Ecto neural progenitor cell (in vitro differentiated cells): ENCODE data around the gene HDAC8.
A peak's percentile ranks its signal among the peaks of the same experiment; 100 is the strongest.
"Not testable (repeated sequence)": the region's sequence is repeated elsewhere in the genome, so short reads cannot be mapped to it uniquely, and the experiment has no call there.

Source experiments
- DNase-seq: peaks from one replicate; pipeline ENCODE4 v3.0.0-alpha.2; 2018; ENCODE audit warnings: low spot score

The HDAC8 gene

GRCh38 chrX:72572248-72573157 is at the start of gene HDAC8:
HDAC8 (minus strand) TSS chrX:72572843; CDS start chrX:72572761, 82 bp downstream.
- DNase-seq, result peak; percentile 74

GRCh38 chrX:72621625-72622485 is 49.2 kb upstream of the HDAC8 start:
- no peak for DNase-seq

DNA sequence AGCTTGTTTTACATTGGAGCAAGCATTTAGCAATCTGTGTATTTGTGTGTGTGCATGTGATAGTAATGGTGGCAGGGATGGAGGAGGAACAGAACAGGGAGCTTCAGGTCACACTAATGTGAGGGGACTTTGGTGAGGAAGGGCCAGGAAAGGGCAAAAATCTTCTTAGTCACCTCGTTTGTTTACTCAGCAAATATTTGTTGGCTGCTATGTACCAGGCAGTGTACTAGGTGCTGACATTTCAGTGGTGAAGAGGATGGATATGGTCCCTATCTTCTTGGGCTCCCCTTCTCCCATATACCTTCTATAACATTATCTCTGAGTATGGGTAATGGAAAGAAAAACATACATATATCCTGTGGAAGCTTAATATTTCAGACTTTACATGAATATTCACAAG is 48.5 kb upstream of the HDAC8 start:
- DNase-seq, result no peak

GRCh38 chrX:72620550-72621145 is 48.0 kb upstream of the HDAC8 start:
- DNase-seq, result no peak

GRCh38 chrX:72609313-72609712 is 36.7 kb upstream of the HDAC8 start:
- DNase-seq, result no peak

- DNase-seq, result no peak
Measured at GRCh38 chrX:72604705-72605104, 32.1 kb upstream of the HDAC8 start.

GRCh38 chrX:72604112-72604511 is 31.5 kb upstream of the HDAC8 start:
- no peak for DNase-seq

DNA sequence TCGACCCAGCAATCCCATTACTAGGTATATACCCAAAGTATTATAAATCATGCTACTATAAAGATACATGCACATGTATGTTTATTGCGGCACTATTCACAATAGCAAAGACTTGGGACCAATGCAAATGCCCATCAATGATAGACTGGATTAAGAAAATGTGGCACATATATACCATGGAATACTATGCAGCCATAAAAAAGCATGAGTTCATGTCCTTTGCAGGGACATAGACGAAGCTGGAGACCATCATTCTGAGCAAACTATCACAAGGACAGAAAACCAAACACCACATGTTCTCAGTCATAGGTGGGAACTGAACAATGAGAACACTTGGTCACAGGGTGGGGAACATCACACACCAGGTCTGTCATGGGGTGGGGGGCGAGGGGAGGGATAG is 18.4 kb upstream of the HDAC8 start:
- not testable (repeated sequence) for DNase-seq

DNA sequence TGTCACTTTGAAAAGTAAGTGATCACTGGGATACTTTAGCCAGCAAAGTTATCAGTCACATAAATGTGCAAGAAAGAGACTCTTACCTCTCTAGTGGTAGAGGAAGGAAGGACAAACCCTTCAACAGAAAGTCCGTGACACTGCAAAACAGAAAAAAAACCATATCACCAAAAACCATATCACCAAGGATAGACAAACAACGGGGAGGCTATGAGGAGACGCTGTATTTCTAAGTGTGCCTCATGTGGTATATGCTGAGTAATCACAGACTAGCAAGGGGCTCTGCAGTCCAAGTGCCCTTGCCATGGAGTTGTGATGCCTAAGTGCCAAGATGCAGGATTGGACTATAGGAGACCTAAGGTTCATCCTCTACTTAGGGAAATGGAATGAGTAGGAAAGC is 11.5 kb upstream of the HDAC8 start:
- no peak for DNase-seq

GRCh38 chrX:72576141-72576894 is 3.7 kb upstream of the HDAC8 start:
- DNase-seq, result no peak

DNA sequence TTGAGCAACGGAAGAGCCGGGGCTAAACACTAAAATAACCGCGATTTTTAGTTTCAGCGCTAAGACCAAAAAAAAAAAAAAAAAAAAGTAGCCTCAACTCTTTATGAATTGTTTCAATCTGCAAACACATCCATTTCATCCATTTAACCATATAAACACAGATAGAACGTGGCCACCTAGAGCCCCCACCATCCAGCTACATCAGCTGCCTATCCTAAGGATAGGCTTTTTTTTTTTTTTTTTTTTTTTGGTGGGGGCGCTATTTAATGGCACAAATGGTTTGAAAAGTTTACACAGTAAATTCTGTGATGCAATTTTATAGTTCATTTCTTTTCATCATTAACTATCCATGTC is 492 bp upstream of the HDAC8 start:
- DNase-seq, result no peak

GRCh38 chrX:72569786-72570185 is 2.9 kb downstream of the HDAC8 start:
- no peak for DNase-seq

GRCh38 chrX:72568406-72569092 is 4.1 kb downstream of the HDAC8 start:
- no peak for DNase-seq

DNA sequence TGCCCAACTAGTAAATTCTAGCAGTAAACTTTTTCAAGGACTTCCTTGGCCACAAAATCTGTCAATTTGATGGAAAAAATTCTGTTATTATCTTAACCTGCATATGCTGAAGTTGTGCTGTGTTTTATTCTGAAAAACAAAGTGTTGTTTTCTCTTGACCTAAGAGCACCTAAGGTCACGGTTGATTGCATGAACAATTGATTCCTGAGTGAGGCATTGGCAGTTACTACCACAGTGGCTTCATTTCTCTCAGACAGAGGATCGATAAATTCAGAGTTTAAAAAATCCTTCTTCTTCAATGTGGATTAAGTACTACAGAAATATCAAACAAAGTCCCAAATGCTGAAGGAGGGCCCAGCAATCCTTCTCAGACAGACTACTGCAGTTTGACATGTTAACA is 6.2 kb downstream of the HDAC8 start:
- no peak for DNase-seq

DNA sequence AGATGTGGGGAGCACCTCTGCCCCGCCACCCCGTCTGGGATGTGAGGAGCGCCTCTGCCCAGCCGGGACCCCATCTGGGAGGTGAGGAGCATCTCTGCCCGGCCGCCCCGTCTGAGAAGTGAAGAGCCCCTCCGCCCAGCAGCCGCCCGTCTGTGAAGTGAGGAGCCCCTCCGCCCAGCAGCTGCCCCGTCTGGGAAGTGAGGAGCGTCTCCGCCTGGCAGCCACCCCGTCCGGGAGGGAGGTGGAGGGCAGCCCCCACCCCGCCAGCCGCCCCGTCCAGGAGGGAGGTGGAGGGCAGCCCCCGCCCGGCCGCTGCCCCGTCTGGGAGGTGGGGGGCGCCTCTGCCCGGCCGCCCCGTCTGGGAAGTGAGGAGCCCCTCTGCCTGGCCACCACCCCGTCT is 13.0 kb downstream of the HDAC8 start:
- DNase-seq, result not testable (repeated sequence)

GRCh38 chrX:72554448-72555140 is 18.0 kb downstream of the HDAC8 start:
- peak; percentile 75 for DNase-seq

GRCh38 chrX:72552443-72552842 is 20.2 kb downstream of the HDAC8 start:
- not testable (repeated sequence) for DNase-seq

DNA sequence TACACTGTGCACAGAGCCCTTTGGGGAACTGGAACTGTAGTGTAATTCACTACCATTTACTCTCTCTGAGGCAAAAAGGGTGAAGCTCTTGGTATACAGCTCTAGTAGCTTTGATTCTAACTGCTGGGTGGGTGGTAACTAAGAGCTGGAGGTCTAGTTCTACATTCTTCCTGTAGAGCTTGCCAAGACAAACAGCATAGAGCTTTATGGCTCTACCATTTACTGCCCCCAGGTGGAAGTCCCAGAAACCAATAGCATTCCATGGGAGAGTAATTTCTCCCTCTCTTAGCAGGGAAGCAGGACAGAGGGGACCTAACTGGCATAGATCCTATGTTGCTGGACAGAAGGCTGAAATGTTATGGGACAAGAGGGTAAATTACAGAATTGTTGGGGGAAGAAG is 26.7 kb downstream of the HDAC8 start:
- DNase-seq, result no peak

DNA sequence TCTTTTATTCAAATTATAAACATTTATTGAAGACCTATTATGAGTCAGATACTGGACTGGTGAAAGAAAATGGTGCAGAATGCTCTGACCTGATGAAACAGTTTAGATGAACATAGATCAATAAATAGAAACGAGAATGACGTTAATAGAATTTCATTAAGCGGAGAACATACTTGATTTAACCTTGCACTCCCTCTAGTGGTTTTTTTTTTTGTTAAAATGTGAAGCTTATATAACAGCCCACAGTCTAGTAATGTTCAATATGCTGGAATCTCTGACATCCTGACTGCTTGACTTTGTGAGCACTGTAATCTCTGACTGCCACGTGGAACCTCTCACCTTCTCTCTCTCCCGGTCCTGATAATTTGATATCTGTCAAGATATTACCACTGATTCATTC is 32.3 kb downstream of the HDAC8 start:
- no peak for DNase-seq

DNA sequence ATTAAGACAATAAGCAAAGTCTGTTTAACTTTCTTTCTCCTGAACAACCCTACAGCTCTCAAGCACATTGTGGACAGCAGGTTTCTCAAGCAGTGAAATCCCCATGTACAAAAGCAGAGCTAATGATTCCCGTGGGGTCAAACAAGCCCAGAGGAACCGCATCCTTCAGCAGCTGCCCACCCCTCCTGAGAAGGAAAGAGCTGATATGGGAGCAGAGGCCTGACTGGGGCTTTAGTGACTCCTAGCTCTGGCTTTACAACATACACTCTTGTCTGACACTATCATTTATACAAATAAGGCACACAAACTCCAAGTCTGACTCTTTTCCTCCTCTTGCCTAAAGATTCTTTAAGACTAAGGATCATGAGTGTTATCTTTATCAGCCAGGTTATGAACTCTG is 32.8 kb downstream of the HDAC8 start:
- no peak for DNase-seq

DNA sequence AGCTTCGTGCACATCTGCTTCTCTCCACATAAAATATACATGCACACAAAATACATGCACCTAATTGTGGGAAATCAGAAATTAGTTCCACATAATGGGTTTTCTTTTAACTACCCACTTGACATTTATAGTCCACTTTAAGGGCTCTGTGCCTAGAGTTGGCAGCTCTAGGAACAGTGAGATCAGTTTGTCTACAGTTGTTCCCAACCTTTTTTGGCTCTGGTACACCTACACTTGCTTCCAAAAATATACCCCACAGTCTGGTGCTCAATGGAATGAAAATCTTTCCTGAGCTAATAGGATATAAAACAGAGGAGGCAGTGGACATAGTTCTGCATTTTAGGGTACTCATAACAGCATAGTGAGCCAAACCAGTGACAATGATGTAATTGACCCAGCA is 36.1 kb downstream of the HDAC8 start:
- DNase-seq, result no peak
